GM12878 (cell line): ENCODE data around the gene C15orf39. TPM values are rescaled to one million over a fixed set of nuclear protein-coding genes. Genes with fewer than 3 reads are reported as not detected.

Experiments
- ATAC-seq: fragments of 200-7000 bp; cut with Tn5 transposase; 3 replicates; pipeline ENCODE4 v1.9.1; 2020; ENCODE audit warnings: mild to moderate bottlenecking, moderate library complexity
- BruUV-seq: library from RNA; stranded (reverse); fragments of 400-500 nt; replicated peaks from 2 replicates; lab custom pipeline; 2021; lab: Mats Ljungman, UMichigan
- CTCF ChIA-PET: fragments of 300-600 bp; sonication (Branson Sonifier 250); formaldehyde crosslinking; extraction: SDS; loops from one replicate; lab custom pipeline; 2021; ENCODE audit warnings: inconsistent platforms; lab: Yijun Ruan, JAX
- POLR2A ChIA-PET: fragments of 350-600 bp; formaldehyde crosslinking; extraction: SDS; loops from one replicate; lab custom pipeline; 2021; ENCODE audit warnings: inconsistent platforms; lab: Charles Lee
- RAD21 ChIA-PET: fragments of 300-600 bp; sonication (Branson Sonifier 250); formaldehyde crosslinking; loops from one replicate; lab custom pipeline; 2023; ENCODE audit warnings: antibody characterized with exemption; ENCODE audit not compliant: unreplicated experiment; lab: Charles Lee
- SMC1A ChIA-PET: fragments of 300-600 bp; sonication (Branson Sonifier 250); formaldehyde crosslinking; loops from one replicate; lab custom pipeline; 2023; ENCODE audit not compliant: unreplicated experiment, uncharacterized antibody; lab: Charles Lee
- DNase-seq: peaks from one replicate; pipeline ENCODE4 v3.0.0-alpha.2; 2011; ENCODE audit warnings: low read depth, low spot score
- FAIRE-seq: peaks from 3 replicates; lab custom pipeline; 2011; peaks lifted over from hg19 to GRCh38; lab: Jason Lieb, UNC
- H2AFZ ChIP-seq: 2 replicates; pipeline ENCODE4 v1.6.0; 2011; ENCODE audit warnings: low read depth, low read length, control low read depth; ENCODE audit not compliant: control insufficient read depth
- H3K27ac ChIP-seq: 2 replicates; pipeline ENCODE4 v1.5.1; 2011; ENCODE audit warnings: control low read depth; ENCODE audit not compliant: control insufficient read depth, insufficient read depth
- H3K27me3 ChIP-seq, 2 experiments: replicated peaks in 1 of 2; 2 replicates each; pipeline versions ENCODE4 v1.6.0 to v1.6.1; 2011; ENCODE audit warnings: low read length in 1 of 2; ENCODE audit not compliant: control insufficient read depth in 2 of 2, insufficient read depth in 2 of 2
- H3K36me3 ChIP-seq, 2 experiments: 2 replicates each; pipeline ENCODE4 v1.5.1; 2011; ENCODE audit warnings: low read length in 1 of 2; ENCODE audit not compliant: control insufficient read depth in 2 of 2, insufficient read depth in 2 of 2
- H3K4me1 ChIP-seq: 2 replicates; pipeline ENCODE4 v1.6.1; 2011; ENCODE audit warnings: mild to moderate bottlenecking, low read length, moderate library complexity, mixed read lengths; ENCODE audit not compliant: control insufficient read depth, insufficient read depth
- H3K4me2 ChIP-seq: 2 replicates; pipeline ENCODE4 v1.6.0; 2011; ENCODE audit warnings: control low read depth; ENCODE audit not compliant: control insufficient read depth, insufficient read depth
- H3K4me3 ChIP-seq: fragments of 200-600 bp; sonication (generic); 2 replicates; pipeline ENCODE4 v1.5.1; 2016
- H3K79me2 ChIP-seq: 2 replicates; pipeline ENCODE4 v1.6.0; 2011; ENCODE audit warnings: low read length; ENCODE audit not compliant: control insufficient read depth, insufficient read depth
- H3K9ac ChIP-seq: 2 replicates; pipeline ENCODE4 v1.8.0; 2011; ENCODE audit warnings: low read length, control low read depth, mixed read lengths; ENCODE audit not compliant: control insufficient read depth, insufficient read depth
- H3K9me3 ChIP-seq: replicated peaks from 3 replicates; pipeline ENCODE4 v1.5.1; 2011; ENCODE audit warnings: mild to moderate bottlenecking, low read length; ENCODE audit not compliant: control insufficient read depth, insufficient read depth
- H4K20me1 ChIP-seq: 2 replicates; pipeline ENCODE4 v1.6.0; 2011; ENCODE audit not compliant: control insufficient read depth, insufficient read depth
- ATF7 ChIP-seq: fragments of 450-650 bp; IDR thresholded peaks from 2 replicates; pipeline ENCODE4 v1.6.1; 2016; ENCODE audit warnings: low read depth, mild to moderate bottlenecking
- BCL11A ChIP-seq: IDR thresholded peaks from 2 replicates; pipeline ENCODE4 v1.6.1; 2011; ENCODE audit warnings: low read depth, low read length
- CREM ChIP-seq: IDR thresholded peaks from 2 replicates; pipeline ENCODE4 v1.6.1; 2014; ENCODE audit warnings: antibody characterized with exemption, low read depth
- EED ChIP-seq: sonication (generic); IDR thresholded peaks from 2 replicates; pipeline ENCODE4 v1.6.1; 2016; ENCODE audit warnings: antibody characterized with exemption, low read depth
- ELK1 ChIP-seq: IDR thresholded peaks from 2 replicates; pipeline ENCODE4 v1.6.1; 2012; ENCODE audit warnings: low read depth, low read length, improper control_type of control experiment
- FOXM1 ChIP-seq: IDR thresholded peaks from 2 replicates; pipeline ENCODE4 v1.6.1; 2012; ENCODE audit warnings: low read depth, mild to moderate bottlenecking, inconsistent platforms, low read length, moderate library complexity
- IKZF1 ChIP-seq: fragments of 450-650 bp; conservative IDR thresholded peaks from 2 replicates; pipeline ENCODE4 v1.6.1; 2017; ENCODE audit warnings: antibody characterized with exemption, mild to moderate bottlenecking
- IKZF2 ChIP-seq, 2 experiments: fragments of 450-650 bp; IDR thresholded peaks; 2 replicates each; pipeline ENCODE4 v1.6.1; 2017; ENCODE audit warnings: mild to moderate bottlenecking in 2 of 2, moderate library complexity in 2 of 2
- MEF2B ChIP-seq: fragments of 450-650 bp; IDR thresholded peaks from 2 replicates; pipeline ENCODE4 v1.6.1; 2018; ENCODE audit warnings: mild to moderate bottlenecking, moderate library complexity; ENCODE audit not compliant: partially characterized antibody, poor library complexity, severe bottlenecking
- MTA3 ChIP-seq: IDR thresholded peaks from 2 replicates; pipeline ENCODE4 v1.6.1; 2012; ENCODE audit warnings: low read length, inconsistent platforms, borderline replicate concordance
- MYC ChIP-seq: IDR thresholded peaks from 2 replicates; pipeline ENCODE4 v1.6.1; 2011; ENCODE audit warnings: mild to moderate bottlenecking, low read length, moderate library complexity, inconsistent platforms; ENCODE audit not compliant: insufficient read depth, insufficient replicate concordance, insufficient read length, severe bottlenecking
- PAX5 ChIP-seq: IDR thresholded peaks from 2 replicates; pipeline ENCODE4 v1.6.1; 2011; ENCODE audit warnings: low read depth, low read length, borderline replicate concordance
- RUNX3 ChIP-seq: IDR thresholded peaks from 2 replicates; pipeline ENCODE4 v1.6.1; 2012; ENCODE audit warnings: low read length, inconsistent platforms
- SPI1 ChIP-seq: IDR thresholded peaks from 2 replicates; pipeline ENCODE4 v1.6.1; 2011; ENCODE audit warnings: low read depth, mild to moderate bottlenecking, low read length, moderate library complexity, borderline replicate concordance; ENCODE audit not compliant: insufficient read depth
- TBL1XR1 ChIP-seq: IDR thresholded peaks from 2 replicates; pipeline ENCODE4 v1.6.1; 2012; ENCODE audit warnings: low read depth, low read length, improper control_type of control experiment
- USF2 ChIP-seq: IDR thresholded peaks from 2 replicates; pipeline ENCODE4 v1.6.1; 2011; ENCODE audit warnings: low read depth, low read length, improper control_type of control experiment, borderline replicate concordance
- WGBS: methylation state at CpG from one replicate; pipeline ENCODE4 v1.1.6; 2016; ENCODE audit warnings: low lambda C conversion rate; ENCODE audit not compliant: insufficient replicate concordance, insufficient coverage; ENCODE audit errors: missing lambda C conversion rate; 5-methylcytosine and 5-hydroxymethylcytosine counted together
- in situ Hi-C: fragments of 300-500 bp; cut with MboI; formaldehyde crosslinking; loops from 9 replicates; pipeline ENCODE4 v1.14.3; 2018; ENCODE audit warnings: mixed read lengths
- intact Hi-C: fragments of 100-400 bp; cut with micrococcal nuclease; formaldehyde crosslinking; loops from one replicate; pipeline ENCODE4 v1.14.2; 2022; ENCODE audit not compliant: unreplicated experiment
- polyA plus RNA-seq, 11 experiments: library from polyadenylated mRNA; depleted of rRNA in 4 of 11; unstranded in 6 of 11; stranded (reverse) in 5 of 11; fragments of >200 nt; fragmentation: Nextera tagmentation in 4 of 11; fragmentation: Illumina TruSeq in 1 of 11; extraction: Ambion mirVana in 4 of 11; extraction: Trizol in 1 of 11; gene quantifications; 1 replicate in 1 of 11; 2 replicates in 10 of 11; pipeline versions ENCODE4 v1.2.1 to v1.2.3, GENCODE V29; 2011 to 2016; ENCODE audit warnings: inconsistent platforms in 2 of 11, missing spikeins in 2 of 11, low read depth in 1 of 11
- total RNA-seq, 4 experiments: library from RNA; depleted of rRNA in 3 of 4; stranded (reverse); fragments of >200 nt in 3 of 4; fragmentation: Illumina TruSeq in 1 of 4; extraction: Trizol in 1 of 4; gene quantifications; 2 replicates each; pipeline versions ENCODE4 v1.2.1 to v1.2.3, GENCODE V29; 2013 to 2021
- TF ChIP-seq, protein P1 (sequence below), 3 experiments: IDR thresholded peaks in 2 of 3; conservative IDR thresholded peaks in 1 of 3; 2 replicates each; pipeline ENCODE4 v1.5.1; 2011; ENCODE audit warnings: low read depth in 3 of 3, low read length in 3 of 3, mild to moderate bottlenecking in 3 of 3, control low read depth in 2 of 3, moderate library complexity in 2 of 3, inconsistent platforms in 1 of 3, mixed read lengths in 1 of 3; ENCODE audit not compliant: control insufficient read depth in 2 of 3, insufficient read depth in 1 of 3; ENCODE audit errors: extremely low read depth in 1 of 3
- TF ChIP-seq, protein P2 (sequence below): IDR thresholded peaks from 2 replicates; pipeline ENCODE4 v1.6.1; 2011; ENCODE audit warnings: borderline replicate concordance, low read depth, mild to moderate bottlenecking, moderate library complexity, low read length; ENCODE audit not compliant: insufficient read depth, poor library complexity, severe bottlenecking

Gene C15orf39
- total and polyA plus RNA-seq, 10 of the 15 experiments (the other 5 are each of a cell fraction or from before 2014, with no cell fraction given): 2.3 to 139 (median 33.0) TPM

DNA sequence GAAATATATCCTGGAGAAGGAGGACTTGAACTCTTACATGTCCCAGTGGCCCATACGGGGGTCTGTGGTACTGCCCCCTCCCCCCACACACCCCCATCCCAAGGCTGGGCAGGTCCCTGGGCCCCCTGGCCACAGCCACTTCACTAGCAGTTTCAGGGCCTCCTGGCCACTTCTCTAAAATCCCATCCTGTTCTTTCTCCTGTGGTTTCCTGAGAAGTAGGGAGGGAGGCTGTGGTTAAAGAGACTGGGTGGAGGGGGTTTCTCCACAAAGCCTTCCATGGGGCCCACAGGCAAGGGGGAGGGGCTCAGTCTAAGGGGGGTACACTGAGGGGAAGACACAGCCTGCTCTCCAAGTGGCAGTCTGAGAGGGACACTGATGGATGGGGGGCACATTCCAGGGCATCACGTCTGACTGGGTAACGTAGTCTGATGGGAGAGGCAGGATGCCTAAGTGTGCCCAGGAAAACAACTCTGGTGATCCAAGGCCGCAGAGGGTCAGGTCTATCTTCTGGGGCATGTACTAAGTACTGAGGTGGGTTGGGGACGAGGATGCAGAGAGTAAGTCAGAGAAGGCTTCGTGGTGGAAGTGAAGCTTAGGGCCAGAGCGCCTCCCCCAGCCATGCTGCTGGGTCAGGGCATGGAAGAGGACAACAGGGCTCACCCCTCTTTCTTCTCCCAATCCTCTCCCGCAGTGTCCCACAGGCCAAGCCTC, 48.0 kb upstream of the C15orf39 start:
- peak overlapping the region; percentile 44 for H3K27ac ChIP-seq
- no peak for DNase-seq
- H3K27me3 ChIP-seq: no peaks in the 10 kb centered on the region
- peak; percentile 25 for ATAC-seq
- H3K9ac ChIP-seq: no peak overlapping the region
- RAD21 ChIA-PET: interaction anchor here (1.3 kb wide), 1 partner anchor 110 kb away, joined by 3 read pairs; no protein-coding TSS in a partner anchor
- H3K4me1 ChIP-seq: peaks cover 32% of the 10 kb centered on the region
- no peaks in the 10 kb centered on the region for H4K20me1 ChIP-seq
- WGBS: 75% methylated on average over 8 of the region's 8 CpGs
- BruUV-seq: no TSS peak
- POLR2A ChIA-PET: no interaction called here
- H3K9me3 ChIP-seq: peaks cover 2% of the 10 kb centered on the region; the same call in 2 of the 3 replicates
- CTCF ChIA-PET: interaction anchor here (0.6 to 1.4 kb wide), 2 partner anchors 18 to 166 kb away, joined by 3 read pairs; no protein-coding TSS in a partner anchor
- no peaks in the 10 kb centered on the region for H3K79me2 ChIP-seq
- no peak overlapping the region for H3K4me3 ChIP-seq
- peak overlapping the region; percentile 39 for H3K4me2 ChIP-seq
- FAIRE-seq: no peak
- no peaks in the 10 kb centered on the region for H3K36me3 ChIP-seq
- H2AFZ ChIP-seq: no peak overlapping the region
- intact Hi-C loops: no loop called here
- SMC1A ChIA-PET: no interaction called here
- in situ Hi-C loops: no loop called here
- TF ChIP-seq IKZF2 (IDR thresholded peaks at IDR 0.05): peak; percentile 59 to 68; a peak in 3 of 4 replicates
- peak; percentile 57; the same call in 1 of the 2 replicates for TF ChIP-seq IKZF1
- no peak for TF ChIP-seq MEF2B
- 0 out of 2 replicates have a peak, but pooled peaks have one; percentile 28 for TF ChIP-seq PAX5
- peak; percentile 96 for TF ChIP-seq EED
- TF ChIP-seq BCL11A: peak; percentile 42; the same call in 1 of the 2 replicates
- no peak for TF ChIP-seq USF2
- TF ChIP-seq ELK1: no peak
- TF ChIP-seq FOXM1: 0 out of 2 replicates have a peak, but pooled peaks have one; percentile 23
- TF ChIP-seq, protein P1, sequence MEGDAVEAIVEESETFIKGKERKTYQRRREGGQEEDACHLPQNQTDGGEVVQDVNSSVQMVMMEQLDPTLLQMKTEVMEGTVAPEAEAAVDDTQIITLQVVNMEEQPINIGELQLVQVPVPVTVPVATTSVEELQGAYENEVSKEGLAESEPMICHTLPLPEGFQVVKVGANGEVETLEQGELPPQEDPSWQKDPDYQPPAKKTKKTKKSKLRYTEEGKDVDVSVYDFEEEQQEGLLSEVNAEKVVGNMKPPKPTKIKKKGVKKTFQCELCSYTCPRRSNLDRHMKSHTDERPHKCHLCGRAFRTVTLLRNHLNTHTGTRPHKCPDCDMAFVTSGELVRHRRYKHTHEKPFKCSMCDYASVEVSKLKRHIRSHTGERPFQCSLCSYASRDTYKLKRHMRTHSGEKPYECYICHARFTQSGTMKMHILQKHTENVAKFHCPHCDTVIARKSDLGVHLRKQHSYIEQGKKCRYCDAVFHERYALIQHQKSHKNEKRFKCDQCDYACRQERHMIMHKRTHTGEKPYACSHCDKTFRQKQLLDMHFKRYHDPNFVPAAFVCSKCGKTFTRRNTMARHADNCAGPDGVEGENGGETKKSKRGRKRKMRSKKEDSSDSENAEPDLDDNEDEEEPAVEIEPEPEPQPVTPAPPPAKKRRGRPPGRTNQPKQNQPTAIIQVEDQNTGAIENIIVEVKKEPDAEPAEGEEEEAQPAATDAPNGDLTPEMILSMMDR (IDR thresholded peaks at IDR 0.05 in 2 of 3, conservative IDR thresholded peaks at IDR 0.05 in 1 of 3; ENCODE audit: control insufficient read depth in 2 of 3, extremely low read depth in 1 of 3, insufficient read depth in 1 of 3, low read depth in 3 of 3, low read length in 3 of 3): no peak
- TF ChIP-seq CREM: no peak
- TF ChIP-seq MTA3: peak; percentile 61; the same call in 1 of the 2 replicates
- peak; percentile 81 for TF ChIP-seq SPI1
- no peak for TF ChIP-seq ATF7
- peak; percentile 97 for TF ChIP-seq RUNX3
- 0 out of 2 replicates have a peak, but pooled peaks have one; percentile 18 for TF ChIP-seq TBL1XR1
- TF ChIP-seq, protein P2, sequence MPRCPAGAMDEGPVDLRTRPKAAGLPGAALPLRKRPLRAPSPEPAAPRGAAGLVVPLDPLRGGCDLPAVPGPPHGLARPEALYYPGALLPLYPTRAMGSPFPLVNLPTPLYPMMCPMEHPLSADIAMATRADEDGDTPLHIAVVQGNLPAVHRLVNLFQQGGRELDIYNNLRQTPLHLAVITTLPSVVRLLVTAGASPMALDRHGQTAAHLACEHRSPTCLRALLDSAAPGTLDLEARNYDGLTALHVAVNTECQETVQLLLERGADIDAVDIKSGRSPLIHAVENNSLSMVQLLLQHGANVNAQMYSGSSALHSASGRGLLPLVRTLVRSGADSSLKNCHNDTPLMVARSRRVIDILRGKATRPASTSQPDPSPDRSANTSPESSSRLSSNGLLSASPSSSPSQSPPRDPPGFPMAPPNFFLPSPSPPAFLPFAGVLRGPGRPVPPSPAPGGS: peak; percentile 21
- TF ChIP-seq MYC: no peak
